GM23338 (cell line): Measurements from ENCODE around the gene SHISA2. TPM values are rescaled to one million over a fixed set of nuclear protein-coding genes. Genes with fewer than 3 reads are reported as not detected.

ENCODE experiments used
- ATAC-seq: fragments of 200-7000 bp; cut with Tn5 transposase; 3 replicates; pipeline ENCODE4 v1.9.1; 2020
- DNase-seq: peaks from one replicate; pipeline ENCODE4 v3.0.0-alpha.2; 2015; ENCODE audit warnings: low spot score
- H2AFZ ChIP-seq: fragments of 200-600 bp; sonication (generic); 2 replicates; pipeline ENCODE4 v1.8.0; 2016; ENCODE audit warnings: antibody characterized with exemption, mild to moderate bottlenecking, moderate library complexity
- H3F3A ChIP-seq: fragments of 200-600 bp; sonication (generic); replicated peaks from 2 replicates; pipeline ENCODE4 v1.8.0; 2017; ENCODE audit warnings: antibody characterized with exemption, mixed run types, low read depth
- H3K27ac ChIP-seq: fragments of 200-600 bp; sonication (generic); 2 replicates; pipeline ENCODE4 v1.6.1; 2016; ENCODE audit warnings: low read depth
- H3K27me3 ChIP-seq: fragments of 200-600 bp; sonication (generic); 2 replicates; pipeline ENCODE4 v1.8.0; 2016; ENCODE audit warnings: mild to moderate bottlenecking, mixed run types, moderate library complexity; ENCODE audit not compliant: insufficient read depth
- H3K36me3 ChIP-seq: fragments of 200-600 bp; sonication (generic); 2 replicates; pipeline ENCODE4 v1.8.0; 2016; ENCODE audit warnings: mild to moderate bottlenecking; ENCODE audit not compliant: insufficient read depth
- H3K4me1 ChIP-seq: fragments of 200-600 bp; sonication (generic); 2 replicates; pipeline ENCODE4 v1.8.0; 2016; ENCODE audit warnings: mild to moderate bottlenecking, moderate library complexity; ENCODE audit not compliant: insufficient read depth
- H3K4me2 ChIP-seq: fragments of 200-600 bp; sonication (generic); 2 replicates; pipeline ENCODE4 v1.7.1; 2017; ENCODE audit warnings: mixed run types
- H3K4me3 ChIP-seq: fragments of 200-600 bp; sonication (generic); 2 replicates; pipeline ENCODE4 v1.6.1; 2016; ENCODE audit warnings: mixed run types
- H3K79me2 ChIP-seq: fragments of 200-600 bp; sonication (generic); replicated peaks from 2 replicates; pipeline ENCODE4 v1.8.0; 2017; ENCODE audit warnings: mild to moderate bottlenecking; ENCODE audit not compliant: insufficient read depth
- H3K9me2 ChIP-seq: fragments of 200-600 bp; sonication (generic); 2 replicates; pipeline ENCODE4 v1.8.0; 2017; ENCODE audit not compliant: insufficient read depth
- H4K20me1 ChIP-seq: fragments of 200-600 bp; sonication (generic); replicated peaks from 2 replicates; pipeline ENCODE4 v1.8.0; 2017; ENCODE audit warnings: mild to moderate bottlenecking; ENCODE audit not compliant: insufficient read depth
- H3K27ac Mint-ChIP-seq: 2 replicates; pipeline ENCODE4 v1.8.0; 2020; ENCODE audit warnings: inconsistent platforms, mild to moderate bottlenecking, moderate library complexity, mixed read lengths
- H3K27me3 Mint-ChIP-seq: 3 replicates; pipeline ENCODE4 v1.8.0; 2022; ENCODE audit warnings: low read depth, mild to moderate bottlenecking, moderate library complexity, mixed read lengths, inconsistent platforms; ENCODE audit not compliant: insufficient read depth, poor library complexity
- H3K36me3 Mint-ChIP-seq: 3 replicates; pipeline ENCODE4 v1.8.0; 2021; ENCODE audit warnings: low read depth, mild to moderate bottlenecking, inconsistent platforms, moderate library complexity, mixed read lengths
- H3K4me1 Mint-ChIP-seq: 3 replicates; pipeline ENCODE4 v1.8.0; 2020; ENCODE audit warnings: mild to moderate bottlenecking, inconsistent platforms, mixed read lengths
- H3K4me3 Mint-ChIP-seq: 3 replicates; pipeline ENCODE4 v1.8.0; 2021; ENCODE audit warnings: moderate library complexity, mild to moderate bottlenecking, inconsistent platforms, mixed read lengths
- H3K9me3 Mint-ChIP-seq: 3 replicates; pipeline ENCODE4 v1.8.0; 2020; ENCODE audit warnings: moderate library complexity, mild to moderate bottlenecking, inconsistent platforms, mixed read lengths
- EZH2 ChIP-seq: fragments of 200-600 bp; sonication (generic); IDR thresholded peaks from one replicate; pipeline ENCODE4 v1.8.0; 2017; ENCODE audit warnings: antibody characterized with exemption, mild to moderate bottlenecking, low read depth; ENCODE audit not compliant: unreplicated experiment
- EZH2phosphoT487 ChIP-seq: fragments of 200-600 bp; sonication (generic); IDR thresholded peaks from one replicate; pipeline ENCODE4 v1.8.1; 2018; ENCODE audit warnings: antibody characterized with exemption; ENCODE audit not compliant: unreplicated experiment
- JUNB ChIP-seq: IDR thresholded peaks from one replicate; pipeline ENCODE4 v1.6.1; 2016; ENCODE audit warnings: antibody characterized with exemption; ENCODE audit not compliant: unreplicated experiment
- NANOG ChIP-seq: IDR thresholded peaks from 2 replicates; pipeline ENCODE4 v1.6.1; 2016; ENCODE audit warnings: antibody characterized with exemption, borderline replicate concordance
- POLR2AphosphoS5 ChIP-seq: IDR thresholded peaks from 2 replicates; pipeline ENCODE4 v1.6.1; 2016; ENCODE audit warnings: antibody characterized with exemption, low read depth
- REST ChIP-seq: IDR thresholded peaks from one replicate; pipeline ENCODE4 v1.6.1; 2018; ENCODE audit warnings: antibody characterized with exemption; ENCODE audit not compliant: unreplicated experiment
- ZNF114 ChIP-seq: fragments of 250-450 bp; sonication (Bioruptor Pico); IDR thresholded peaks from 2 replicates; pipeline ENCODE4 v1.5.0; 2020; ENCODE audit warnings: mild to moderate bottlenecking, moderate library complexity
- ZNF462 ChIP-seq: fragments of 250-450 bp; sonication (Bioruptor Pico); IDR thresholded peaks from 2 replicates; pipeline ENCODE4 v1.5.0; 2020; ENCODE audit warnings: mild to moderate bottlenecking, moderate library complexity
- polyA plus RNA-seq: library from polyadenylated mRNA; unstranded; fragments of >200 nt; fragmentation: Nextera tagmentation; extraction: Ambion mirVana; gene quantifications from 2 replicates; pipeline ENCODE4 v1.2.1, GENCODE V29; 2016
- total RNA-seq: library from RNA; depleted of rRNA; stranded (reverse); fragments of >200 nt; shearing (Covaris generic); gene quantifications from 2 replicates; pipeline ENCODE4 v1.2.3, GENCODE V29; 2014
- TF ChIP-seq, protein P1 (sequence below), 2 experiments: fragments of 200-600 bp in 1 of 2; sonication (generic) in 1 of 2; conservative IDR thresholded peaks; 2 replicates each; pipeline versions ENCODE4 v1.5.1 to v1.6.1; 2016 to 2017; ENCODE audit warnings: antibody characterized with exemption in 2 of 2, low read depth in 2 of 2, mild to moderate bottlenecking in 2 of 2, moderate library complexity in 1 of 2

SHISA2 gene
- total and polyA plus RNA-seq, 2 experiments from 2014 or later = 17.9 to 37.4 TPM

GRCh38 chr13:26042785-26043184 lies 9.0 kb downstream of the SHISA2 start:
- Mint-ChIP-seq H3K4me3 (no peak overlapping the region), H3K27me3 (no peaks in the 10 kb centered on the region), H3K36me3 (peaks cover 35% of the 10 kb centered on the region), H3K9me3 (no peaks in the 10 kb centered on the region), H3K4me1 (peaks cover 7% of the 10 kb centered on the region), H3K27ac (no peak overlapping the region)
- no peak overlapping the region for H2AFZ ChIP-seq
- no peaks in the 10 kb centered on the region for H3F3A ChIP-seq
- H3K36me3 ChIP-seq = no peaks in the 10 kb centered on the region
- no peaks in the 10 kb centered on the region for H3K4me1 ChIP-seq
- peaks cover 3% of the 10 kb centered on the region; the same call in 1 of the 2 replicates for H4K20me1 ChIP-seq
- H3K4me2 ChIP-seq = no peak overlapping the region
- no peak overlapping the region for H3K4me3 ChIP-seq
- no peaks in the 10 kb centered on the region for H3K79me2 ChIP-seq
- H3K9me2 ChIP-seq = no peaks in the 10 kb centered on the region
- no peak for ATAC-seq
- DNase-seq = no peak
- peaks cover 3% of the 10 kb centered on the region; the same call in 1 of the 2 replicates for H3K27me3 ChIP-seq
- H3K27ac ChIP-seq = no peak overlapping the region
- TF ChIP-seq REST = no peak
- TF ChIP-seq ZNF462 (CRISPR knock-in tag) = no peak
- TF ChIP-seq, protein P1, sequence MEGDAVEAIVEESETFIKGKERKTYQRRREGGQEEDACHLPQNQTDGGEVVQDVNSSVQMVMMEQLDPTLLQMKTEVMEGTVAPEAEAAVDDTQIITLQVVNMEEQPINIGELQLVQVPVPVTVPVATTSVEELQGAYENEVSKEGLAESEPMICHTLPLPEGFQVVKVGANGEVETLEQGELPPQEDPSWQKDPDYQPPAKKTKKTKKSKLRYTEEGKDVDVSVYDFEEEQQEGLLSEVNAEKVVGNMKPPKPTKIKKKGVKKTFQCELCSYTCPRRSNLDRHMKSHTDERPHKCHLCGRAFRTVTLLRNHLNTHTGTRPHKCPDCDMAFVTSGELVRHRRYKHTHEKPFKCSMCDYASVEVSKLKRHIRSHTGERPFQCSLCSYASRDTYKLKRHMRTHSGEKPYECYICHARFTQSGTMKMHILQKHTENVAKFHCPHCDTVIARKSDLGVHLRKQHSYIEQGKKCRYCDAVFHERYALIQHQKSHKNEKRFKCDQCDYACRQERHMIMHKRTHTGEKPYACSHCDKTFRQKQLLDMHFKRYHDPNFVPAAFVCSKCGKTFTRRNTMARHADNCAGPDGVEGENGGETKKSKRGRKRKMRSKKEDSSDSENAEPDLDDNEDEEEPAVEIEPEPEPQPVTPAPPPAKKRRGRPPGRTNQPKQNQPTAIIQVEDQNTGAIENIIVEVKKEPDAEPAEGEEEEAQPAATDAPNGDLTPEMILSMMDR (conservative IDR thresholded peaks at IDR 0.05; ENCODE audit: low read depth in 2 of 2) = no peak
- no peak for TF ChIP-seq POLR2AphosphoS5
- TF ChIP-seq NANOG = no peak
- TF ChIP-seq ZNF114 (CRISPR knock-in tag) = no peak
- TF ChIP-seq EZH2phosphoT487 = no peak
- no peak for TF ChIP-seq JUNB
- no peak for TF ChIP-seq EZH2
